Measurements from ENCODE around the gene VAV3. TPM values are rescaled to one million over a fixed set of nuclear protein-coding genes. Genes with fewer than 3 reads are reported as not detected.
"Not testable (repeated sequence)": the region's sequence is repeated elsewhere in the genome, so short reads cannot be mapped to it uniquely, and the experiment has no call there.

VAV3 gene
- total and polyA plus RNA-seq, 2 of the 8 experiments (the other 6 are each of a cell fraction or from before 2014, with no cell fraction given), result 2.9 to 7.9 TPM

- H3K4ac ChIP-seq (replicated peaks; ENCODE audit: insufficient read length, low read depth, low read length); H3K27me3 ChIP-seq (replicated peaks in 1 of 4; ENCODE audit: control insufficient read depth in 3 of 4, extremely low read depth in 1 of 4, insufficient read depth in 3 of 4, low read length in 3 of 4); POLR2A ChIA-PET (ENCODE audit: partially characterized antibody); FAIRE-seq; H3K56ac ChIP-seq (replicated peaks; ENCODE audit: insufficient read length, low read depth, low read length); H2BK120ac ChIP-seq (replicated peaks; ENCODE audit: low read depth, low read length); H4K20me1 ChIP-seq (replicated peaks in 1 of 2; ENCODE audit: control insufficient read depth in 1 of 2, insufficient read depth in 2 of 2, low read length in 2 of 2); H3K4me3 ChIP-seq (ENCODE audit: extremely low read depth in 1 of 4, insufficient read depth in 2 of 4, low read depth in 3 of 4, low read length in 4 of 4); H4K91ac ChIP-seq (replicated peaks; ENCODE audit: insufficient read length, low read length); H2BK12ac ChIP-seq (ENCODE audit: low read depth, low read length); H3K23ac ChIP-seq (ENCODE audit: insufficient read length); H3K79me2 ChIP-seq (ENCODE audit: control insufficient read depth in 1 of 2, insufficient read depth in 2 of 2, low read length in 2 of 2); H3K4me1 ChIP-seq (replicated peaks in 1 of 4; ENCODE audit: control insufficient read depth in 3 of 4, insufficient read depth in 4 of 4, low read length in 3 of 4); CTCF ChIA-PET (ENCODE audit: partially characterized antibody); H2AFZ ChIP-seq (ENCODE audit: low read length); H3K14ac ChIP-seq (ENCODE audit: insufficient read length); H3K27ac ChIP-seq (ENCODE audit: low read depth, low read length); H2BK5ac ChIP-seq (ENCODE audit: low read depth, low read length); H3K9ac ChIP-seq (replicated peaks in 1 of 4; ENCODE audit: extremely low read depth in 1 of 4, low read depth in 3 of 4, low read length in 3 of 4); H3K18ac ChIP-seq (ENCODE audit: extremely low read depth, low read length); H4K8ac ChIP-seq (ENCODE audit: extremely low read depth, insufficient read depth, low read length); H2BK20ac ChIP-seq (ENCODE audit: low read length); H3K79me1 ChIP-seq (ENCODE audit: low read depth, low read length); H3K23me2 ChIP-seq (ENCODE audit: low read depth, low read length); H3K9me3 ChIP-seq (ENCODE audit: insufficient read depth in 2 of 2, low read depth in 1 of 2, low read length in 1 of 2); H4K5ac ChIP-seq (ENCODE audit: insufficient read length, low read depth, low read length); H2AK5ac ChIP-seq (ENCODE audit: low read depth, low read length); H3K36me3 ChIP-seq (ENCODE audit: control insufficient read depth in 2 of 4, insufficient read depth in 4 of 4, low read length in 3 of 4); DNase-seq (ENCODE audit: low read depth in 1 of 2, low spot score in 2 of 2); H3K4me2 ChIP-seq (ENCODE audit: insufficient read depth in 1 of 2, low read depth in 2 of 2, low read length in 2 of 2); H2BK15ac ChIP-seq (ENCODE audit: low read length): not testable (repeated sequence)
- 87% methylated on average over 3 of the region's 3 CpGs; no CpG with 5 or more reads in 1 of the 2 experiments for WGBS, 2 experiments (ENCODE audit: extremely low coverage in 1 of 2, insufficient coverage in 1 of 2, insufficient read length in 1 of 2, insufficient replicate concordance in 2 of 2, low coverage in 1 of 2, low lambda C conversion rate in 2 of 2, missing lambda C conversion rate in 1 of 2)
Observed at GRCh38 chr1:108004919-108005318, 39.9 kb upstream of the VAV3 start.
